Ammon's horn (tissue), 1 donor: ENCODE data around the gene ZNF214.
"Not testable (repeated sequence)": the region's sequence is repeated elsewhere in the genome, so short reads cannot be mapped to it uniquely, and the experiment has no call there.

ENCODE experiments used
- DNase-seq: peaks from one replicate; pipeline ENCODE4 v3.0.0-alpha.2; 2016; ENCODE audit warnings: low spot score

Gene ZNF214

DNA sequence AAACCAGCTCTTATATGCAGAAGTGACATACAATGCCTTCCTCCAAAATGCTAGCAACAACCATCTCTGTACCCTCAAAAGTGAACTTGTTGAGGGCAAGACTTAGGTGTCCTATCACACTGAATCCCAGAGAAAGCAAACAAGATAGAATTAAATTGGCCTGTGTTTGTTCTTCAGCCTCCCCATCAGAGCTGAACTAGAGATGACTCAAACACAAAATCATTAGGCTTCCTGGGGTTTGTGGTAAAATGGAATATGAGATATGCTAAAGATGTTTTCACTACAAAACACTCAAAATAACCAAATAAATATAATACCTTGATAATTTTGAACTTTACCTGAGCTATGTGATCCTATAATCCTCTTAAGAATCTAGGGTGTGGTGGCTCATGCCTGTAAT, 31.6 kb downstream of the ZNF214 start:
- DNase-seq: no peak

GRCh38 chr11:6986487-6986886, 33.7 kb downstream of the ZNF214 start:
- no peak for DNase-seq

GRCh38 chr11:6979365-6979764, 40.8 kb downstream of the ZNF214 start:
- DNase-seq: no peak

- DNase-seq: not testable (repeated sequence)
Measured at GRCh38 chr11:6969854-6970253, 50.3 kb downstream of the ZNF214 start.

- DNase-seq: no peak
Measured at GRCh38 chr11:6968816-6969215, 51.3 kb downstream of the ZNF214 start.

- DNase-seq: no peak
Measured at GRCh38 chr11:6962673-6963072, 57.5 kb downstream of the ZNF214 start.

DNA sequence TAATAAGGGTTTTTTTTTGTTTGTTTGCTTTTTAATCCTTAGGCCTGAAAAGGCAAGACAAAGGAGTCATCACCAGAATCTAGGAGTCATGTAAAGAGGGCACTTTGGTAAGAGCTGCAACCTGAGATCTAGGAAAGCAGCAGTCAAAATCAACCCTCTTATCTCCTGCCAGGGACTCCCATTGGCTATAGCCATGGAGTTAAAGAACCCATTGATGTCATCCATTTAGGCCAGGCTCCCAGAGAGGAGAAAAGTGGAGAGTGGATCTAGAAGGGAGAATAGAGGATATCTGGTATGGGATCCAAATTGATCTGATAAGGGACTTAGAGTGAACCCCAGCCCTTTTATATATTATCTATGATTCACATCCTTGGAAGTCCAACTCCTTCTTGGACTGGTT, 58.0 kb downstream of the ZNF214 start:
- DNase-seq: no peak

- not testable (repeated sequence) for DNase-seq
Measured at GRCh38 chr11:6954248-6954647, 65.9 kb downstream of the ZNF214 start.
